Fibroblast of skin of abdomen (primary cell): ENCODE measurements around the gene NAV2.

Experiments used
- DNase-seq: peaks from one replicate; pipeline ENCODE4 v3.0.0-alpha.2; 2013

NAV2 gene

GRCh38 chr11:19786644-19787043 is 74.0 kb downstream of the NAV2 start:
- DNase-seq = no peak

- no peak for DNase-seq
These were observed 75.8 kb downstream of the NAV2 start for GRCh38 chr11:19788435-19788834.

GRCh38 chr11:19789245-19789644 is 76.6 kb downstream of the NAV2 start:
- DNase-seq = no peak

GRCh38 chr11:19789835-19790710 is 77.4 kb downstream of the NAV2 start:
- DNase-seq = peak; percentile 76

- no peak for DNase-seq
These were observed 78.4 kb downstream of the NAV2 start for GRCh38 chr11:19790831-19791552.

GRCh38 chr11:19792510-19792909 is 79.9 kb downstream of the NAV2 start:
- no peak for DNase-seq

- DNase-seq = no peak
These were observed 80.7 kb downstream of the NAV2 start for GRCh38 chr11:19793326-19793725.

- no peak for DNase-seq
These were observed 81.5 kb downstream of the NAV2 start for GRCh38 chr11:19794161-19794560.

GRCh38 chr11:19795082-19795481 is 82.4 kb downstream of the NAV2 start:
- no peak for DNase-seq

GRCh38 chr11:19800162-19800561 is 87.5 kb downstream of the NAV2 start:
- no peak for DNase-seq

GRCh38 chr11:19800714-19801519 is 88.3 kb downstream of the NAV2 start:
- no peak for DNase-seq

GRCh38 chr11:19802773-19803293 is 90.2 kb downstream of the NAV2 start:
- no peak for DNase-seq

- DNase-seq = no peak
These were observed 90.9 kb downstream of the NAV2 start for GRCh38 chr11:19803506-19803998.

- DNase-seq = no peak
These were observed 92.7 kb downstream of the NAV2 start for GRCh38 chr11:19805376-19805775.

- no peak for DNase-seq
These were observed 93.2 kb downstream of the NAV2 start for GRCh38 chr11:19805827-19806226.

GRCh38 chr11:19806251-19806650 is 93.6 kb downstream of the NAV2 start:
- DNase-seq = no peak

- DNase-seq = no peak
These were observed 95.7 kb downstream of the NAV2 start for GRCh38 chr11:19808076-19808911.

GRCh38 chr11:19810852-19811251 is 98.2 kb downstream of the NAV2 start:
- DNase-seq = peak; percentile 21

GRCh38 chr11:19811380-19811779 is 98.7 kb downstream of the NAV2 start:
- DNase-seq = no peak

GRCh38 chr11:19812096-19812495 is 99.5 kb downstream of the NAV2 start:
- no peak for DNase-seq

GRCh38 chr11:19812710-19813109 is 100.1 kb downstream of the NAV2 start:
- no peak for DNase-seq
